ENCODE measurements around the gene AGBL4. TPM values are rescaled to one million over a fixed set of nuclear protein-coding genes. Genes with fewer than 3 reads are reported as not detected.
A peak's percentile ranks its signal among the peaks of the same experiment; 100 is the strongest.

AGBL4 gene
- total and polyA plus RNA-seq, 2 experiments from 2014 or later, result not detected

DNA sequence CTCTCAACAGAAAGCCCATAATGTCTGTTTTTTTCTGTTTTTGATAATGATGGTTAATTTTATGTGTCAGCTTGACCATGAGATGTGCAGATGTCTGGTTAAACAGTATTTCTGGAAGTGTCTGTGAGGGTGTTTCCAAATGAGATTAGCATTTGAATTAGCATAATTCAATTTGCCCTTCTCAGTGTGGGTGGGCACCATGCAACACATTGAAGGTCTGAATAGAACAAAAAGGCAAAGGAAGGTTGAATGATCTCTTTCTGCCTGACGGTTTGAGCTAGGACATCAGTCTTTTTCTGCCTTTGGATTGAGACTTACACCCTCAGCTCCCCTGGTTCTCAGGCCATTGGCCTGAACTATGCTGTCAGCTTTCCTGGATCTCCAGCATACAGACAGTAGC is 1516.9 kb downstream of the AGBL4 start:
- Histone ChIP-seq H3K4me2 (ENCODE audit: unreplicated experiment) (no peak overlapping the region), H3F3A (ENCODE audit: insufficient read depth) (no peaks in the 10 kb centered on the region), H3K9me3 (ENCODE audit: low read depth) (no peaks in the 10 kb centered on the region), H3K27me3 (replicated peaks; ENCODE audit: insufficient read depth) (no peaks in the 10 kb centered on the region), H3K9me2 (ENCODE audit: insufficient read depth) (no peaks in the 10 kb centered on the region), H4K20me1 (ENCODE audit: insufficient read depth) (no peaks in the 10 kb centered on the region), H3K4me3 (no peak overlapping the region), H3K27ac (no peak overlapping the region), H2AFZ (no peak overlapping the region), H3K4me1 (ENCODE audit: insufficient read depth) (no peaks in the 10 kb centered on the region), H3K9ac (no peak overlapping the region), H3K79me2 (ENCODE audit: insufficient read depth) (no peaks in the 10 kb centered on the region), H3K36me3 (ENCODE audit: low read depth) (no peaks in the 10 kb centered on the region)
- TF ChIP-seq EZH2phosphoT487 (IDR thresholded peaks at IDR 0.05; ENCODE audit: insufficient read depth, low read depth), result no peak
- no peak for TF ChIP-seq EZH2 (IDR thresholded peaks at IDR 0.05; ENCODE audit: insufficient read depth, poor library complexity, severe bottlenecking)
- 15 to 35% methylated on average over 1 of the region's 1 CpG for whole genome bisulfite sequencing, 2 experiments (ENCODE audit: low coverage in 1 of 2, low lambda C conversion rate in 2 of 2, missing lambda C conversion rate in 2 of 2)
- no peak for DNase-seq
- in situ Hi-C loops (cut with MboI), result no loop called here

DNA sequence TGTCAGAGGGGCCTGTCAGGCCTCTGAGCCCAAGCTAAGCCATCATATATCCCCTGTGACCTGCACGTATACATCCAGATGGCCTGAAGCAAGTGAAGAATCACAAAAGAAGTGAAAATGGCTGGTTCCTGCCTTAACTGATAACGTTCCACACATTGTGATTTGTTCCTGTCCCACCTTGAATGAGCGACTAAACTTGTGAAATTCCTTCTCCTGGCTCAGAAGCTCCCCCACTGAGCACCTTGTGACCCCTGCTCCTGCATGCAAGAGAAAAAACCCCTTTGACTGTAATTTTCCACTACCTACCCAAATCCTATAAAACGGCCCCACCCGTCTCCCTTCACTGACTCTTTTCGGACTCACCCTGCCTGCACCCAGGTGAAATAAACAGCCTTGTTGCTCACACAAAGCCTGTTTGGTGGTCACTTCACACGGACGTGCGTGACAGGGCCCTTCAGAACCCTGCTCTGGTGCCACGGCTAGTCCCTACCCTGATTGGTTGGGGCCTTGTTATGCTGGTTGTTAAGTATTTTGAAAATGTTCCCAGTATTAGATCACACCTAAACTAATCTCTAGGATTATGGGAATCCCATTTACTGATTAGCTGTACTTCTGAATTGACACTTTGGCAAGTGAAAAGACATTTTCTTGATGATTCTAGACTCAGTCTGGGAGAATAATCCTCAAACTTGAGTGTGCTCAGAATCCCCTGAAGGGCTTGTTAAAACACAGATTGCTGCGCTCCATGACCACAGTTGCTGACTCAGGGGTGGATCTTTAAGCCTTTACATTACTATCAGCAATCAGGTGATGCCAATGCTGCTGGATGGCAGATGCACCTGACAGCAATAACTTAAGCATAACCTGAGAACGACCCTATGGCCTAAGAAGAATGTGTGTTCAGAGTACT is 1523.0 kb downstream of the AGBL4 start:
- H3F3A ChIP-seq (ENCODE audit: insufficient read depth), result no peaks in the 10 kb centered on the region
- H3K27ac ChIP-seq, result no peak overlapping the region
- no peak overlapping the region for H3K4me3 ChIP-seq
- TF ChIP-seq EZH2phosphoT487 (IDR thresholded peaks at IDR 0.05; ENCODE audit: insufficient read depth, low read depth), result no peak
- TF ChIP-seq EZH2 (IDR thresholded peaks at IDR 0.05; ENCODE audit: insufficient read depth, poor library complexity, severe bottlenecking), result no peak
- DNase-seq, result no peak
- no peaks in the 10 kb centered on the region for H3K79me2 ChIP-seq (ENCODE audit: insufficient read depth)
- H3K4me1 ChIP-seq (ENCODE audit: insufficient read depth), result no peaks in the 10 kb centered on the region
- no peaks in the 10 kb centered on the region for H3K27me3 ChIP-seq (replicated peaks; ENCODE audit: insufficient read depth)
- H3K9me3 ChIP-seq (ENCODE audit: low read depth), result no peaks in the 10 kb centered on the region
- 67 to 71% methylated on average over 12 of the region's 12 CpGs for WGBS, 2 experiments (ENCODE audit: low coverage in 1 of 2, low lambda C conversion rate in 2 of 2, missing lambda C conversion rate in 2 of 2)
- no peaks in the 10 kb centered on the region for H3K9me2 ChIP-seq (ENCODE audit: insufficient read depth)
- no peak overlapping the region for H3K4me2 ChIP-seq (ENCODE audit: unreplicated experiment)
- no peaks in the 10 kb centered on the region for H3K36me3 ChIP-seq (ENCODE audit: low read depth)
- H3K9ac ChIP-seq, result no peak overlapping the region
- in situ Hi-C loops (cut with MboI), result no loop called here
- H4K20me1 ChIP-seq (ENCODE audit: insufficient read depth), result no peaks in the 10 kb centered on the region
- H2AFZ ChIP-seq, result no peak overlapping the region

DNA sequence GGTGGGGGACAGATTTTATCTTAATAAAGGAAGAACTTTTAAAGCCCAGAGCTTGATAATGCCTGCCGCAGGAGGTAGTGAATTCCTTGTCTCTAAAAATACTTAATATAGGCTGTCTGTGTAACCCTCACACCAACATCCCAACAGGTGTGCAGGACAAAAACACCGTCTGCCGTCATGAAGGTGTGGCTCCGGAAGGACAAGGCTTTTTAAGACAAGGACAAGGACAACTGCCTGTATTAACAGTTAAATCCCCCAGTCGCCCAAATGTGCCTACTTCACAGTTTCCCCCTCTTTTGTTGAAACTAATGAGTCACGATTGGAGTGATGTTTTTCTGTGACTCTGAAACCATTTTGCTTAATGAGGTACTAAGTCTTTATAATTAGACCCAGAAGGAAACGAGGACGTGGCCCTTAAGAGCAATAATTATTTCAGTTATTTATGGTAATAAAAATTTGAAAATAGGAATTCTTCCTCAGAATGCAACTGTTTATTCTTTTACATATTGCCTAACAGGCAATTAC is 1524.5 kb downstream of the AGBL4 start:
- no peaks in the 10 kb centered on the region for H4K20me1 ChIP-seq (ENCODE audit: insufficient read depth)
- WGBS, 2 experiments (ENCODE audit: low coverage in 1 of 2, low lambda C conversion rate in 2 of 2, missing lambda C conversion rate in 2 of 2), result 53 to 56% methylated on average over 8 of the region's 8 CpGs
- no peaks in the 10 kb centered on the region for H3K9me2 ChIP-seq (ENCODE audit: insufficient read depth)

DNA sequence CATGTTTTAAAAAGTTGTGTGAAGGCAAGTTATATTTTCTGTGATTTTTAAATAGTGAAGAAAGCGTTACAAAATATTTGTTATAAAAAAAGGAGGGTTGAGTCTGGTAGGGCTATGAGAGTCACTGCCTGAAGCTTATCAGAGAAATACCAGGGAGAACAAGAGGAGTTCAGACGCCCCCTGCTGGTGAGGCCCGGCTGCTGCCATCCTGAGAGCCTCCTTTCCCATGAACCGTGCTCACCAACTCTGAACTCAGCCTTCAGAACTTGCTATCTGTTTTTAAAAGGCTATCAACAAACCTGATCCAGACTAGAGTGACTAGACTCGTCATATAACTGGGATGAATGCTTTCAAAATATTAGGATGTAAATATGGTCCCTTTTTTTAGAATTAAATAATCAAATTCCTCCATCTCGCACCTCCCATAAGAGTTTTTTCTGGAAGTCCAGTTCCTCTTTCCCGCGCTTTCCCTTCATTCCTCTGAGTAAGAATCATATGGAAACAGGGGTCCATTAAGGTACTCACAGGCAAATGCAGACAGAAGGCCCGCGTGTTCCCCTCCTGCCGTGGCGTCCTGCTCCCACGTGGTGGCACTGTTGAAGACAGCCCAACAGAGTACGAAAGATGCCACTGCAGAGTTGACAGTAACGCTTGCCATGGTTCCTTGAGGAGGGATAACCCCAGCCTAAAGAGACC is 1525.5 kb downstream of the AGBL4 start:
- no peaks in the 10 kb centered on the region for H3K36me3 ChIP-seq (ENCODE audit: low read depth)
- in situ Hi-C loops (cut with MboI), result no loop called here
- no peaks in the 10 kb centered on the region for H3K27me3 ChIP-seq (replicated peaks; ENCODE audit: insufficient read depth)
- H3K9me3 ChIP-seq (ENCODE audit: low read depth), result no peaks in the 10 kb centered on the region
- peak overlapping the region; percentile 27; the same call in 1 of the 2 replicates for H2AFZ ChIP-seq
- 24% methylated on average over 15 of the region's 15 CpGs for WGBS, 2 experiments (ENCODE audit: low coverage in 1 of 2, low lambda C conversion rate in 2 of 2, missing lambda C conversion rate in 2 of 2)
- DNase-seq, result peak; percentile 79
- H3K4me2 ChIP-seq (ENCODE audit: unreplicated experiment), result peak overlapping the region; percentile 8
- H3F3A ChIP-seq (ENCODE audit: insufficient read depth), result peaks cover 21% of the 10 kb centered on the region
- no peak overlapping the region for H3K4me3 ChIP-seq
- no peaks in the 10 kb centered on the region for H3K9me2 ChIP-seq (ENCODE audit: insufficient read depth)
- peaks cover 21% of the 10 kb centered on the region for H3K4me1 ChIP-seq (ENCODE audit: insufficient read depth)
- TF ChIP-seq EZH2phosphoT487 (IDR thresholded peaks at IDR 0.05; ENCODE audit: insufficient read depth, low read depth), result no peak
- no peak for TF ChIP-seq EZH2 (IDR thresholded peaks at IDR 0.05; ENCODE audit: insufficient read depth, poor library complexity, severe bottlenecking)
- no peak overlapping the region for H3K27ac ChIP-seq
- no peaks in the 10 kb centered on the region for H4K20me1 ChIP-seq (ENCODE audit: insufficient read depth)
- H3K9ac ChIP-seq, result no peak overlapping the region
- no peaks in the 10 kb centered on the region for H3K79me2 ChIP-seq (ENCODE audit: insufficient read depth)

More for the DNA sequence above, 1524.5 kb downstream of the AGBL4 start:
- DNase-seq, result no peak
- in situ Hi-C loops (cut with MboI), result no loop called here
- Histone ChIP-seq H3K9me3 (ENCODE audit: low read depth) (no peaks in the 10 kb centered on the region), H3K36me3 (ENCODE audit: low read depth) (no peaks in the 10 kb centered on the region), H3K9ac (no peak overlapping the region), H3K4me2 (ENCODE audit: unreplicated experiment) (no peak overlapping the region), H3K27ac (no peak overlapping the region), H3K79me2 (ENCODE audit: insufficient read depth) (no peaks in the 10 kb centered on the region), H3K4me1 (ENCODE audit: insufficient read depth) (peaks cover 13% of the 10 kb centered on the region), H2AFZ (no peak overlapping the region), H3K27me3 (replicated peaks; ENCODE audit: insufficient read depth) (no peaks in the 10 kb centered on the region), H3F3A (ENCODE audit: insufficient read depth) (peaks cover 12% of the 10 kb centered on the region; the same call in 1 of the 2 replicates), H3K4me3 (no peak overlapping the region)
- no peak for TF ChIP-seq EZH2 (IDR thresholded peaks at IDR 0.05; ENCODE audit: insufficient read depth, poor library complexity, severe bottlenecking)
- no peak for TF ChIP-seq EZH2phosphoT487 (IDR thresholded peaks at IDR 0.05; ENCODE audit: insufficient read depth, low read depth)

All from GM23248 (cell line).